Gastroesophageal sphincter (tissue), 4 donors: ENCODE measurements around the gene HS3ST3B1. TPM values are rescaled to one million over a fixed set of nuclear protein-coding genes. Genes with fewer than 3 reads are reported as not detected.

Source experiments
- ATAC-seq: fragments of 150-250 bp; one replicate; pipeline ENCODE4 v1.9.1; 2016; ENCODE audit warnings: mild to moderate bottlenecking, moderate library complexity
- H3K27ac ChIP-seq, 4 donors: fragments of 200-600 bp; sonication (generic) in 3 of 4; 1 replicate in 3 of 4; 2 replicates in 1 of 4; pipeline ENCODE4 v1.5.1; 2016 to 2019
- H3K27me3 ChIP-seq: fragments of 200-600 bp; sonication (generic); one replicate; pipeline ENCODE4 v1.5.1; 2019
- H3K36me3 ChIP-seq, 2 donors: fragments of 200-600 bp; sonication (generic); one replicate each; pipeline ENCODE4 v1.5.1; 2019; ENCODE audit warnings: control low read depth in 1 of 2
- H3K4me1 ChIP-seq, 3 donors: fragments of 200-600 bp; sonication (generic); 1 replicate in 2 of 3; 2 replicates in 1 of 3; pipeline ENCODE4 v1.5.1; 2016 to 2019; ENCODE audit warnings: control low read depth in 2 of 3
- H3K4me3 ChIP-seq, 2 donors: fragments of 200-600 bp; sonication (generic); one replicate each; pipeline ENCODE4 v1.5.1; 2019; ENCODE audit warnings: mild to moderate bottlenecking in 1 of 2, moderate library complexity in 1 of 2
- H3K9me3 ChIP-seq, 3 donors: fragments of 200-600 bp; sonication (generic); one replicate each; pipeline ENCODE4 v1.5.1; 2017 to 2019; ENCODE audit warnings: control low read depth in 2 of 3
- CTCF ChIP-seq, 4 experiments: fragments of 200-600 bp in 2 of 4; fragments of 450-650 bp in 2 of 4; sonication (generic) in 1 of 4; IDR thresholded peaks; one replicate each; pipeline ENCODE4 v1.5.1; 2017 to 2019; ENCODE audit warnings: antibody characterized with exemption in 4 of 4, mild to moderate bottlenecking in 2 of 4, moderate library complexity in 2 of 4
- EP300 ChIP-seq: sonication (generic); formaldehyde crosslinking; IDR thresholded peaks from one replicate; pipeline ENCODE4 v1.6.1; 2017; ENCODE audit warnings: antibody characterized with exemption, mild to moderate bottlenecking
- POLR2A ChIP-seq, 2 donors: fragments of 450-650 bp; IDR thresholded peaks; one replicate each; pipeline ENCODE4 v1.6.1; 2017; ENCODE audit warnings: antibody characterized with exemption in 2 of 2, mild to moderate bottlenecking in 2 of 2, moderate library complexity in 1 of 2
- POLR2AphosphoS5 ChIP-seq: sonication (generic); formaldehyde crosslinking; IDR thresholded peaks from one replicate; pipeline ENCODE4 v1.6.1; 2017; ENCODE audit warnings: antibody characterized with exemption
- WGBS, 2 donors: methylation state at CpG; one replicate each; pipeline ENCODE4 v1.1.5; 2018; ENCODE audit warnings: low coverage in 1 of 2; 5-methylcytosine and 5-hydroxymethylcytosine counted together
- total RNA-seq, 4 donors: library from RNA; depleted of rRNA; stranded (reverse); fragments of >200 nt; gene quantifications; one replicate each; pipeline ENCODE4 v1.1.0, GENCODE V29; 2016

HS3ST3B1 gene
- total RNA-seq, 4 donors from 2014 or later = 2.6 to 4.2 (median 3.1) TPM

GRCh38 chr17:14295676-14296075 lies 5.2 kb upstream of the HS3ST3B1 start:
- no peak overlapping the region for H3K27ac ChIP-seq
- TF ChIP-seq POLR2AphosphoS5 = no peak
- no peak for TF ChIP-seq EP300
- peaks cover 81% of the 10 kb centered on the region for H3K27me3 ChIP-seq
- no peak for ATAC-seq
- H3K36me3 ChIP-seq = no peaks in the 10 kb centered on the region
- no peak overlapping the region for H3K4me3 ChIP-seq
- H3K9me3 ChIP-seq = no peaks in the 10 kb centered on the region
- WGBS, 2 donors = 62 to 91% methylated on average over 1 to 4 of the region's 9 CpGs
- peaks cover 0 to 40% (median 13%) of the 10 kb centered on the region in 3 donors for H3K4me1 ChIP-seq

DNA sequence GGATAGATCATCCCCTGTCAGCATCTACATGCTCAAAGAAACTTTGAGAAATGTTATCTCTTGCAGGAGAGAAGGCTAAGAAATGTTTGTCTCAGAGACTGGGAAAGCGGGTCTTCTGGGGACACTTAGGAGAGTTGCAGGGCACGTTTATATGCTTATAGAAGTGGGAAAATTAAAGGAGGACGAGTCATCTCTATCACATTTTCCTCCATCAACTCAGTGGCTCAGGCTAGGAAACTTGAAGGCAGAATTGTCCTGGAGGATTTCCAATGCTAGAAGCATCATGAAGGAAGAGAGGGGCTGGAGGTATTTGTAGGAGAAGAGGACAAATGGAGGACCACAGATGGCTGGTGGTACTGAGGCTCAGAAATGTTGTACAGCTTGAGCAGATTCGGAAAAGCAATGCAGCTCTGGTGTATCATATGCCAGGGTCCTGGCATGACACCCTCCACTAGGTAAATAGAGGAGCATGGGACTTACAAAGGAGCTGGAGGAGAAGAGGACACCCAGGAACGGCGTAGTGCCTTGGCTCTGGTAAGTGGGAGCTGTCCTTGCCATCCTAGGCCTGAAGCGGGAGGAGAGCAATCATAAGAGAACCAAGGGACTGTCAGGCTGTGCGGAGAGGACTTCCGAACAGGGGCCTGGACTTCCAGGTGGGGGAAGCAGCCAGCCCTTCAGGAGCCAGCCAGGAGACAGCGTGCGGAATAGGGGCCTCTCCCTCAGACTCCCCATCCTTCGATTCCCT lies 4.5 kb upstream of the HS3ST3B1 start:
- no peak overlapping the region for H3K4me3 ChIP-seq
- 63 to 80% methylated on average over 5 to 9 of the region's 12 CpGs for WGBS, 2 donors

GRCh38 chr17:14297161-14297851 lies 3.6 kb upstream of the HS3ST3B1 start:
- H3K4me1 ChIP-seq = peaks cover 0 to 56% (median 22%) of the 10 kb centered on the region in 3 donors
- ATAC-seq = no peak
- peak overlapping the region; percentile 2 to 49 for H3K4me3 ChIP-seq
- H3K27me3 ChIP-seq = peaks cover 89% of the 10 kb centered on the region
- no CpG with 5 or more reads among the region's 63 CpGs for WGBS, 2 donors
- TF ChIP-seq POLR2A (IDR thresholded peaks at IDR 0.05) = no peak
- TF ChIP-seq CTCF (IDR thresholded peaks at IDR 0.05) = peak in 2 of 4 experiments; percentile 8 to 33
- peak overlapping the region in 1 of 4 donors; percentile 24 for H3K27ac ChIP-seq
- H3K36me3 ChIP-seq = no peaks in the 10 kb centered on the region
- H3K9me3 ChIP-seq = no peaks in the 10 kb centered on the region

More for the DNA sequence above, 4.5 kb upstream of the HS3ST3B1 start:
- Histone ChIP-seq H3K27me3 (peaks cover 81% of the 10 kb centered on the region), H3K9me3 (no peaks in the 10 kb centered on the region), H3K36me3 (no peaks in the 10 kb centered on the region), H3K27ac (no peak overlapping the region), H3K4me1 (peaks cover 0 to 47% (median 13%) of the 10 kb centered on the region in 3 donors)
- TF ChIP-seq EP300 (no peak), POLR2A (IDR thresholded peaks at IDR 0.05) (no peak), POLR2AphosphoS5 (no peak), CTCF (IDR thresholded peaks at IDR 0.05) (no peak)
- no peak for ATAC-seq

- peaks cover 0 to 67% (median 25%) of the 10 kb centered on the region in 3 donors for H3K4me1 ChIP-seq
- H3K27ac ChIP-seq = peak overlapping the region in 2 of 4 donors; percentile 55 to 68
- TF ChIP-seq POLR2A (IDR thresholded peaks at IDR 0.05) = no peak
- no peak for TF ChIP-seq EP300
- TF ChIP-seq CTCF (IDR thresholded peaks at IDR 0.05) = no peak
- TF ChIP-seq POLR2AphosphoS5 = no peak
- WGBS, 2 donors = 19 to 52% methylated on average over 4 to 6 of the region's 42 CpGs
- no peaks in the 10 kb centered on the region for H3K36me3 ChIP-seq
- no peak overlapping the region for H3K4me3 ChIP-seq
- ATAC-seq = no peak
- H3K9me3 ChIP-seq = no peaks in the 10 kb centered on the region
- peaks cover 87% of the 10 kb centered on the region for H3K27me3 ChIP-seq
These were observed 2.5 kb upstream of the HS3ST3B1 start for GRCh38 chr17:14298221-14298946.

GRCh38 chr17:14298947-14299279 lies 2.0 kb upstream of the HS3ST3B1 start:
- H3K4me1 ChIP-seq = peaks cover 0 to 72% (median 27%) of the 10 kb centered on the region in 3 donors
- ATAC-seq = no peak
- WGBS, 2 donors = 18 to 20% methylated on average over 8 of the region's 8 CpGs
- H3K9me3 ChIP-seq = no peaks in the 10 kb centered on the region
- H3K4me3 ChIP-seq = peak overlapping the region in 1 of 2 donors; percentile 72
- H3K36me3 ChIP-seq = no peaks in the 10 kb centered on the region
- peak overlapping the region in 3 of 4 donors; percentile 55 to 73 (median 68) for H3K27ac ChIP-seq
- TF ChIP-seq POLR2AphosphoS5 (no peak), EP300 (no peak), POLR2A (IDR thresholded peaks at IDR 0.05) (no peak), CTCF (IDR thresholded peaks at IDR 0.05) (no peak)
- peaks cover 87% of the 10 kb centered on the region for H3K27me3 ChIP-seq
